Ammon's horn (tissue), 1 donor: ENCODE results near the gene SMARCB1.

Source experiments
- DNase-seq: peaks from one replicate; pipeline ENCODE4 v3.0.0-alpha.2; 2016; ENCODE audit warnings: low spot score

SMARCB1 gene

GRCh38 chr22:23831781-23832180 is 45.0 kb downstream of the SMARCB1 start:
- DNase-seq, result no peak

DNA sequence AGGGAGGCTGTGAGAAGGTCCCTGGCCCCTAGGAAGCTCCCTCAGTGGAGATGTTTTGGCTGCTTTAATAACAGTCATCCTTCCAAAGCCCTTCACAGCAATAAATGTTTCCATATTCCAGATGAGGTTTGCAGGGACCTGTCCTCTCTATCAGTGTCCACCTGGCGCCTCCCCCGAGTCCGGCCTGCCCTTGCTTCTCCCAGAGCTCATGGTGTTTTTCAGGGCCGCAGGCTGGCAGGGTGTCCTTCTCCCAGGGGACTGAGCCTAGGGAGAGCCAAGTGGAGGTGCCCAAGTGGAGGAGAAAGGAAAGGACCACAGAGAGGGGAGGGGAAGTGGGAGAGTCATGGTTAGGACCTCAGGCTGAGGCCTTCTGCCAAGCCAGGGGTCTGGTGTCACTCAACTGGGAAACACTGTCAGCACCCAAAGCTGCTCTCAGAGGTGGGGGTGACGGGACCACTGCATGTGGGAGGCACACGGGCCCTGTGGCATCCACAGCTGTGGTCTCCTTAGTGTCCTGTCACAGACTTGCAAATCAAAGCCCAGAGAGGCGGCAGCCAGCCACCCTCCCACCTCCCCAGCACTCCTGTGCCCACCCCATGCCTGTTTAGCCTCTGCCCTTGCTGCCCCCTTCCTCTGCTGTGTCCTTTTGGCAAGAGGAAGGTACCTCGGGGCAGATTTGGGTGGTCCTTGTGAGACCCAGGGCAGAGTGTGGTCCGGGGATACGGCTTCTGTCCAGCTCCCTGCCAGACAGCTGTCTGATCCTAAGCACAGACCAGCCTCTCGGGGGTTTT is 45.7 kb downstream of the SMARCB1 start:
- no peak for DNase-seq

- no peak for DNase-seq
Observed at GRCh38 chr22:23833017-23833751, 46.4 kb downstream of the SMARCB1 start.

DNA sequence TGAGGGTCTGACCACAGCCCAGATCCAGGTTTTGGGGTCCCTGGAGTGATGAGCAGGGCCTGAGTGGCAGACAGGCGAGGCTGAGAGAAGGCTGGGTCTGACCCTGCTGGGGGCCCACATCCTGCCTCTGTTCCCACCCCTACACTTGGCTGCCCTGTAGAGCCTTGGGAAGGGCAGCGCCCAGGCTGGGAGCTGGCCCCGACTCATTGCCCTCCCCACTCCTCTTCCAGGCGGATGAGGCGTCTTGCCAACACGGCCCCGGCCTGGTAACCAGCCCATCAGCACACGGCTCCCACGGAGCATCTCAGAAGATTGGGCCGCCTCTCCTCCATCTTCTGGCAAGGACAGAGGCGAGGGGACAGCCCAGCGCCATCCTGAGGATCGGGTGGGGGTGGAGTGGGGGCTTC is 47.1 kb downstream of the SMARCB1 start:
- DNase-seq, result no peak

- no peak for DNase-seq
Observed at GRCh38 chr22:23834406-23834792, 47.6 kb downstream of the SMARCB1 start.

GRCh38 chr22:23834793-23835483 is 48.2 kb downstream of the SMARCB1 start:
- peak; percentile 85 for DNase-seq

DNA sequence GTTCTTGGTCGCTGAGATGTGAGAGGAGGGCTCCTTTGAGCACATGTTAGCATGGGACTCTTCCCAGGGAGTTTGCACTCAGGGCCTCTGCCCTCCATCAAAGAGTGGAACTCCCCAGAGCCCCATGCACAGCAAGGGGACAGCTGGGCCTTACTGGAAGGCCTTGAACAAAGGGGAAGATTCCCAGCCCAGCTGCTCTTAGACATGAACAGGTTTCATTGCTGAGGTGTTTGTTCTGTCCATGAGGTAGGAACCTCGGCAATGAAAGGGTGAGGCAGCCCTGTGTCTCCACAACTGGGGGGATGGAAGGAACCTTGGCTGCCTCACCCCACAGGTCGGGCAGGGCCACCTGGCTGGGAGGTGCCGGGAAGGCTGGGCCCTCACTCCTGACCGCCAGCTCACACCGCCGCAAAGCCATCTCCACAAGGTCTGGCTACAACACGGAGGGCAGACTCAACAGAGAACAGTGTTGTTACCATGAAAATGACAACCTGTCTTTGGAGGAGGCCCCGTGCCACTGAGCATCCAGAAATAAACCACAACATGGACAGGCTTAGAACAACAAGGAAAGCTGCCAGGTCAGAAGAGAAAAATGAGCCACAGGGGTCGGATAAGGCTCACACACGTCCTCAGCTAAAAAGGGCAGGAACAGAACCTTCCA is 48.8 kb downstream of the SMARCB1 start:
- no peak for DNase-seq

- DNase-seq, result no peak
Observed at GRCh38 chr22:23836281-23836680, 49.5 kb downstream of the SMARCB1 start.

GRCh38 chr22:23836692-23837495 is 50.1 kb downstream of the SMARCB1 start:
- no peak for DNase-seq

DNA sequence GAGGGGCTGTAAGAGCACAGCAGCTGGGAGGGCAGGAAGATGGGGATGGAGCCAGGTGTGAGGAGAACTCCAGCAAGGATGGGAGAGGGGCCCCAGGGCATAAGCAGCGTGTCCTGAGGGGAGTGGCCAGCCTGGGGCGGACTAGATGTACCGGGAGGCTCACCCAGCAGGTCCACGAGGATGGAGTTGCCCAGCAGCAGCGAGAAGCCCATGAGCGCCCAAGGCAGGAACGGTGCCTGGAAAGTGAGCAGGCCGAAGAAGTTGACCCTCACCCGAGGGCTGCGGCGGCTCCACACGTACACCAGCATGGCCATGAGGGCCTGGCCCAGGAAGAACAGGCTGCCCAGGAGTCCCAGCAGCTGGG is 50.7 kb downstream of the SMARCB1 start:
- no peak for DNase-seq

GRCh38 chr22:23837911-23838680 is 51.3 kb downstream of the SMARCB1 start:
- DNase-seq, result no peak

DNA sequence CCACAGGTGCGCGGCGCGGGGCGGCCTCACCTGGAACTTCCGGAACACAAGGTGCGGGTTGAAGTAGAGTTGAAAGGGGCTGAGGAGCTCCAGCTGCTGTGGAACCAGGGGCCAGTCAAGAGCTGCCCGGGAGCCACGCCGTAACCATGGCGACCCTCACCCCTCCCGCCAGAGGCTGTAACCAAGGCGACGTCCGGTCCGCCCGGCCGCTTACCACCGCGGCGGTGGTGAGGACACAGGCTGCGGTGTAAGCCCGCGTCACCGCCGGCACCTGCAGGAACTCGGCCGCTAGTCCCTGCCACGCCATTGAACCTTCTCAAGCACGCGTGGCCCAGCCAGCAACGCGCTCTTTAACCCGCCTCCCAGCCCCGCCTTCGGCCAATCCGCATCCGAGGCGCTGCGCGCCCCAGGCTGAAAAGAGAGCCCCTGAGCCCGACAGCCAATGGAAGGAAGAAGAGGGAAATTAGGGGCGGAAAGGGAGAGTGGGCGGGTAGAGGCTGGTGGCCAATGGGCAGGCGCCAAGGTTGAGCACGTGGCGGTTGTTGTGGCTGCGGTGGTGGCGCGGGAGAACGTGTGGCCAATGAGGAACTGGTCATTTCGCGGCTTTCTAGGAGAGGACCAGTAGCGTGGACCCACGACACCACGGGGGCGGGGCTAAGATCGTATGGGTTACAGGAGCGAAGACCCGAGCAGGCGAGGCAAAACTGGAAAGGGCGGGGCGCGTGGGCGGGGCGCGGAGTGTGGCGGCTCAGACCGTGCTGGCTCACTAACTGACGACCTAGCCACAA is 52.1 kb downstream of the SMARCB1 start, which contains the start of gene DERL3:
Gene DERL3 (minus strand): TSS at position 326 of the 788 bp plus-strand sequence. CDS start 19 bp downstream, at position 307.
- DNase-seq, result peak; percentile 97

- no peak for DNase-seq
Observed at GRCh38 chr22:23840026-23840425, 53.3 kb downstream of the SMARCB1 start.

DNA sequence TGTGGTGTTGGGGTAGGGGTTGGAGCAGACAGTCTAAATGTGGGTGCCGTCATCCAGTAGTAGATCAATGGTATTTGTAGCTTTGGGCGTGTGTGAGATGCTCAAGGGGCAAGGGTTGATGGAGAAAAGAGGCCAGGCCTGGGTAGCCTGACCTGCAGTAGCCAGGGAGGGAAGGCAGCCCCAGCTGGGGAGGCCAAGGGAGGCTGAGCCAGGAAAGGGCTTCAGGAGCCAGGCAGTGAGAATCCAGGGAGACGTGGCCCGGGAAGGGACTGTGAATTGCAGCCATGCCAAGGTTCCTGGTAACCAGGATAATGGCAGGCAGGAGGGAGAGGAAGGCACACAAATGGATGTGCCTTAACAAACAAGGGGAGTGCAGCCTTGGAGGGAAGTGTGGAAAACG is 54.5 kb downstream of the SMARCB1 start:
- DNase-seq, result no peak

- no peak for DNase-seq
Observed at GRCh38 chr22:23841736-23842445, 55.1 kb downstream of the SMARCB1 start.

DNA sequence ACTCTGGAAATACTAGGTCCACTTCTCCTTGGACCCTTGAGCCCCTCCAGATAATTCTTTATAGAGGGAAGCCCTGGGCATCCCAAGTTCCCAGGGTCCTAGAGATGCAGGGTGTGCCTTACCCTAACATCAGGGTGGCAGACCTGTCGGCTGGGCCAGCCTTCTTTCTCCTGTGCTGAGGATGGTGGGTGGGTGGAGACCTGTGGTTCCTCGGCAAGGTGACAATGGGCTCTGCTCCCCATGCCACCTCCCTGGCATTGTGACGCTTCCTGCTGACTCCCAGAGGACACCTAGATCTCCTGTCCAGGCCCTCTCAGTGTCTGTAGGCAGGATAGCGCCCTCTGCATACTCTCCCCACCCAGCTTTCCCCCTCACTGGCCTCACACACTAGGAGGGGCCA is 55.8 kb downstream of the SMARCB1 start:
- no peak for DNase-seq

- no peak for DNase-seq
Observed at GRCh38 chr22:23844739-23845202, 58.0 kb downstream of the SMARCB1 start.

DNA sequence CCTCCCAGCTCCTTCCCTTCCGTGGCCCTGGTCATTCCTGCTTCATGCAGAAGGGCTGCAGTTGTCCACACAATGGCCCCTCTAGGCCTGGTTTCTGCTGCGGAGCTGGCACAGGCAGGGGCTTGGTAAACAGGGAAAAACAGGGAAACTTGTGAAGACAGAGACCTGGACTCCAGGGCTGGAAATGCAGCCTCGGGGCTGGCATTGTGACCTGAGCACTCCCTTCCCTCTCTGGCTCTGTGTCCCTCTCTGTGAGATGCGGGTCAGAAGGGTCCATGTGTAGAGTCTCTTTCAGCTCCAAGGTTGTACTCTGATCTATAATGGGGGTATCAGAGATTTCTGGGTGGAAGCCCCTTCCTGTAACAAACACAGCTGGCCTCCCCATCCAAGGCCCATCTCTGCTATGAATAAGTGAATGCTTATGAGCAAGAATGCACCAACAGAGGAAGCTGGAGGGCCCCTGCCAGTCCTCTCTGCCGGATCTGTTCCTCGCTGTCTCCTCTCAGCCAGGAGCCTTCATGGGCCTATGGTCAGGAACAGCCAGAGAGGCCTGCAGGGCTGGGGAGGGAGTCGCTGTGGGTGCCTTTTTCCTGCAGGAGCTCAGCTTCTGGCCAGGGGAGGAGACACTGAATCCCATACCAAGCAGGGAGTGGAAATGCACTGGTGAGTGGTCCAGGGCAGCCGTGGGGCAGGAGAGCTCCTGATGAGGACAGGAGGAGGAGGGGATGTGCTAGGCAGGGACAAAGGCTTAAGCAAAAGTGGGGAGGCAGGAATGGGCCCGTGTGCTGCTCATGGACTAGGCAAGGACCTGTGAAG is 58.7 kb downstream of the SMARCB1 start:
- DNase-seq, result no peak
